HCT116 (cell line): ENCODE data around the gene RAD18. TPM values are rescaled to one million over a fixed set of nuclear protein-coding genes. Genes with fewer than 3 reads are reported as not detected.

Experiments used
- ATAC-seq: fragments of 200-7000 bp; cut with Tn5 transposase; 2 replicates; pipeline ENCODE4 v1.9.1; 2020; ENCODE audit warnings: mild to moderate bottlenecking, moderate library complexity
- BruUV-seq: library from RNA; stranded (reverse); fragments of 400-500 nt; replicated peaks from 2 replicates; lab custom pipeline; 2021; lab: Mats Ljungman, UMichigan
- CTCF ChIA-PET: fragments of 300-600 bp; sonication (Branson Sonifier 250); formaldehyde crosslinking; loops from one replicate; lab custom pipeline; 2021; ENCODE audit warnings: antibody characterized with exemption; lab: Charles Lee
- POLR2A ChIA-PET: fragments of 300-600, 350-600 bp; sonication (Branson Sonifier 250); formaldehyde crosslinking; loops from one replicate; lab custom pipeline; 2021; ENCODE audit warnings: antibody characterized with exemption; lab: Charles Lee
- RAD21 ChIA-PET, 2 experiments: fragments of 300-600 bp; sonication (Branson Sonifier 250); formaldehyde crosslinking; loops; one replicate each; lab custom pipeline; 2023; ENCODE audit warnings: low total read pairs in 2 of 2; ENCODE audit not compliant: uncharacterized antibody in 2 of 2, unreplicated experiment in 2 of 2, low non-redundant PET in 1 of 2; lab: Charles Lee
- DNase-seq: peaks from one replicate; pipeline ENCODE4 v3.0.0-alpha.2; 2010; ENCODE audit warnings: low read depth, low spot score
- H2AFZ ChIP-seq: fragments of 200-600 bp; shearing (Covaris generic), sonication (generic); 2 replicates; pipeline ENCODE4 v1.6.1; 2017; ENCODE audit warnings: low read depth, mixed run types, mixed read lengths, antibody characterized with exemption, low read length; ENCODE audit not compliant: poor library complexity, severe bottlenecking
- H3K27ac ChIP-seq: 2 replicates; pipeline ENCODE4 v1.5.1; 2012; ENCODE audit warnings: low read depth, low read length
- H3K27me3 ChIP-seq: fragments of 200-600 bp; sonication (generic); 2 replicates; pipeline ENCODE4 v1.6.1; 2016; ENCODE audit warnings: mixed run types, low read length, mixed read lengths; ENCODE audit not compliant: insufficient read depth
- H3K36me3 ChIP-seq, 2 experiments: fragments of 200-500 bp in 1 of 2; fragments of 200-600 bp in 1 of 2; sonication (Bioruptor generic) in 1 of 2; sonication (generic) in 1 of 2; 2 replicates each; pipeline versions ENCODE4 v1.5.1 to v1.6.1; 2014 to 2016; ENCODE audit warnings: low read length in 2 of 2, inconsistent platforms in 1 of 2, mixed read lengths in 1 of 2, mixed run types in 1 of 2; ENCODE audit not compliant: insufficient read depth in 2 of 2, control insufficient read depth in 1 of 2
- H3K4me1 ChIP-seq, 2 experiments: fragments of 200-600 bp in 1 of 2; sonication (generic) in 1 of 2; 2 replicates each; pipeline versions ENCODE4 v1.5.1 to v1.6.1; 2012 to 2017; ENCODE audit warnings: low read length in 2 of 2, inconsistent platforms in 1 of 2, mild to moderate bottlenecking in 1 of 2, mixed read lengths in 1 of 2, mixed run types in 1 of 2, moderate library complexity in 1 of 2; ENCODE audit not compliant: insufficient read depth in 2 of 2, control insufficient read depth in 1 of 2
- H3K4me2 ChIP-seq: fragments of 200-600 bp; sonication (generic); 2 replicates; pipeline ENCODE4 v1.6.1; 2017; ENCODE audit warnings: mixed run types, low read length, mixed read lengths
- H3K4me3 ChIP-seq, 2 experiments: fragments of 200-600 bp in 1 of 2; sonication (generic) in 1 of 2; replicated peaks in 1 of 2; 2 replicates each; pipeline ENCODE4 v1.5.1; 2011 to 2016; ENCODE audit warnings: low read length in 2 of 2, control low read depth in 1 of 2, low read depth in 1 of 2, mild to moderate bottlenecking in 1 of 2, mixed read lengths in 1 of 2, mixed run types in 1 of 2
- H3K79me2 ChIP-seq: fragments of 200-600 bp; sonication (generic); 2 replicates; pipeline ENCODE4 v1.6.1; 2017; ENCODE audit warnings: mild to moderate bottlenecking, mixed run types, low read length, moderate library complexity, mixed read lengths; ENCODE audit not compliant: insufficient read depth
- H3K9ac ChIP-seq: fragments of 200-600 bp; sonication (generic); 2 replicates; pipeline ENCODE4 v1.6.1; 2016; ENCODE audit warnings: low read length, mixed read lengths
- H3K9me2 ChIP-seq: fragments of 200-600 bp; sonication (generic), shearing (Covaris generic); 2 replicates; pipeline ENCODE4 v1.6.1; 2017; ENCODE audit warnings: mixed run types, mild to moderate bottlenecking, moderate library complexity; ENCODE audit not compliant: insufficient read depth
- H3K9me3 ChIP-seq, 2 experiments: fragments of 200-500 bp in 1 of 2; fragments of 200-600 bp in 1 of 2; sonication (Bioruptor generic) in 1 of 2; sonication (generic) in 1 of 2; 2 replicates each; pipeline ENCODE4 v1.6.1; 2014 to 2017; ENCODE audit warnings: low read length in 2 of 2, mixed read lengths in 2 of 2, inconsistent platforms in 1 of 2, low read depth in 1 of 2, mild to moderate bottlenecking in 1 of 2, mixed run types in 1 of 2, moderate library complexity in 1 of 2; ENCODE audit not compliant: control insufficient read depth in 1 of 2, insufficient read depth in 1 of 2
- H4K20me1 ChIP-seq: fragments of 200-600 bp; sonication (generic), shearing (Covaris generic); 2 replicates; pipeline ENCODE4 v1.6.1; 2017; ENCODE audit warnings: mixed run types, mild to moderate bottlenecking, moderate library complexity; ENCODE audit not compliant: insufficient read depth
- EGR1 ChIP-seq: IDR thresholded peaks from 2 replicates; pipeline ENCODE4 v1.6.1; 2012; ENCODE audit warnings: low read depth
- ELF1 ChIP-seq: IDR thresholded peaks from 2 replicates; pipeline ENCODE4 v1.6.1; 2012; ENCODE audit warnings: low read depth, borderline replicate concordance
- JUND ChIP-seq: IDR thresholded peaks from 2 replicates; pipeline ENCODE4 v1.6.1; 2012
- MAX ChIP-seq: IDR thresholded peaks from 2 replicates; pipeline ENCODE4 v1.6.1; 2012
- POLR2A ChIP-seq: IDR thresholded peaks from 2 replicates; pipeline ENCODE4 v1.7.0; 2011; ENCODE audit warnings: borderline replicate concordance; ENCODE audit not compliant: insufficient read depth, insufficient read length; ENCODE audit errors: extremely low read depth
- POLR2AphosphoS5 ChIP-seq: IDR thresholded peaks from 2 replicates; pipeline ENCODE4 v1.6.1; 2011; ENCODE audit warnings: mild to moderate bottlenecking, low read depth, low read length, moderate library complexity
- RAD21 ChIP-seq: IDR thresholded peaks from 2 replicates; pipeline ENCODE4 v1.6.1; 2012; ENCODE audit warnings: low read depth, mild to moderate bottlenecking
- SIN3A ChIP-seq: IDR thresholded peaks from 2 replicates; pipeline ENCODE4 v1.6.1; 2012; ENCODE audit warnings: low read depth
- TCF7L2 ChIP-seq: IDR thresholded peaks from 2 replicates; pipeline ENCODE4 v1.7.0; 2011; ENCODE audit warnings: borderline replicate concordance, inconsistent platforms; ENCODE audit not compliant: insufficient read depth, insufficient read length; ENCODE audit errors: extremely low read depth
- YY1 ChIP-seq: IDR thresholded peaks from 2 replicates; pipeline ENCODE4 v1.6.1; 2011; ENCODE audit warnings: low read length, low read depth, moderate library complexity, mild to moderate bottlenecking; ENCODE audit not compliant: insufficient replicate concordance; ENCODE audit errors: extremely low read depth
- ZNF274 ChIP-seq: fragments of 200-500 bp; sonication (Bioruptor generic); IDR thresholded peaks from 2 replicates; pipeline ENCODE4 v1.6.1; 2014; ENCODE audit warnings: mild to moderate bottlenecking, low read depth, low read length, inconsistent platforms
- intact Hi-C: fragments of 100-400 bp; cut with micrococcal nuclease; formaldehyde crosslinking; loops from 2 replicates; pipeline ENCODE4 v1.10.0; 2022
- total RNA-seq: library from RNA; stranded (reverse); gene quantifications from one replicate; pipeline ENCODE4 v1.2.1, GENCODE V29; 2021; ENCODE audit not compliant: unreplicated experiment
- TF ChIP-seq, protein P1 (sequence below): IDR thresholded peaks from 2 replicates; pipeline ENCODE4 v1.6.1; 2012
- TF ChIP-seq, protein P2 (sequence below): IDR thresholded peaks from 2 replicates; pipeline ENCODE4 v1.6.1; 2011; ENCODE audit warnings: mild to moderate bottlenecking, low read length, moderate library complexity; ENCODE audit not compliant: insufficient replicate concordance; ENCODE audit errors: extremely low read depth

Gene RAD18
- total RNA-seq, 1 experiment from 2014 or later: 28.7 TPM

DNA sequence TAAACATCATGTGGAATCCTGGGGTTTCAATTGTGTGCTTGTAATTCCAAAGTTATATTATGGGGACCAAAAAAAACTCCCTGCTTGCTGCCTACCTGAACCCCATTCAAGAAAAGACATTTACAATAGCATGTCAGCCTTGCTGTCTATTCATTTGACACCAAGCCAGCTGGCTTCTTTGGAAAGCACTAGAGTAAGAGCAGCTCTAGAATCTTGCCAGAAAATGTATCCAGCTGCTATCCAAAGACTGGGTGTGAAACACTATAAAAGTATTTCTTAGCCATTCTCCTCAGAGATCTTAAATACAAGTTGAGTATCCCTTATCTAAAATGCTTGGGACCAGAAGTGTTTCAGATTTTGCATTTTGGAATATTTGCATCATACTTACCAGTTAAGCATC, 87.4 kb downstream of the RAD18 start:
- Histone ChIP-seq H3K27me3 (no peaks in the 10 kb centered on the region), H3K4me3 (no peak overlapping the region), H2AFZ (no peak overlapping the region), H3K36me3 (peaks cover 0 to 8% of the 10 kb centered on the region in 2 experiments; a peak in 1 of 4 replicates), H3K4me2 (no peak overlapping the region), H3K9me3 (no peaks in the 10 kb centered on the region)
- intact Hi-C loops: no loop called here
- ATAC-seq: no peak
- TF ChIP-seq POLR2AphosphoS5: no peak
- TF ChIP-seq EGR1: no peak
- TF ChIP-seq SIN3A: no peak
- no peak for TF ChIP-seq YY1
- TF ChIP-seq, protein P1, sequence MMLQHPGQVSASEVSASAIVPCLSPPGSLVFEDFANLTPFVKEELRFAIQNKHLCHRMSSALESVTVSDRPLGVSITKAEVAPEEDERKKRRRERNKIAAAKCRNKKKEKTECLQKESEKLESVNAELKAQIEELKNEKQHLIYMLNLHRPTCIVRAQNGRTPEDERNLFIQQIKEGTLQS: no peak
- TF ChIP-seq, protein P2, sequence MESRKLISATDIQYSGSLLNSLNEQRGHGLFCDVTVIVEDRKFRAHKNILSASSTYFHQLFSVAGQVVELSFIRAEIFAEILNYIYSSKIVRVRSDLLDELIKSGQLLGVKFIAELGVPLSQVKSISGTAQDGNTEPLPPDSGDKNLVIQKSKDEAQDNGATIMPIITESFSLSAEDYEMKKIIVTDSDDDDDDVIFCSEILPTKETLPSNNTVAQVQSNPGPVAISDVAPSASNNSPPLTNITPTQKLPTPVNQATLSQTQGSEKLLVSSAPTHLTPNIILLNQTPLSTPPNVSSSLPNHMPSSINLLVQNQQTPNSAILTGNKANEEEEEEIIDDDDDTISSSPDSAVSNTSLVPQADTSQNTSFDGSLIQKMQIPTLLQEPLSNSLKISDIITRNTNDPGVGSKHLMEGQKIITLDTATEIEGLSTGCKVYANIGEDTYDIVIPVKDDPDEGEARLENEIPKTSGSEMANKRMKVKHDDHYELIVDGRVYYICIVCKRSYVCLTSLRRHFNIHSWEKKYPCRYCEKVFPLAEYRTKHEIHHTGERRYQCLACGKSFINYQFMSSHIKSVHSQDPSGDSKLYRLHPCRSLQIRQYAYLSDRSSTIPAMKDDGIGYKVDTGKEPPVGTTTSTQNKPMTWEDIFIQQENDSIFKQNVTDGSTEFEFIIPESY: no peak
- TF ChIP-seq RAD21: no peak
- no peak for TF ChIP-seq ZNF274
- no peak for TF ChIP-seq TCF7L2
- TF ChIP-seq ELF1: no peak
- no peak for TF ChIP-seq POLR2A
- TF ChIP-seq MAX: no peak
- TF ChIP-seq JUND: no peak
- TF ChIP-seq, all 23 proteins: peak for 0
- no peak for DNase-seq
- no peak overlapping the region for H3K27ac ChIP-seq
- H4K20me1 ChIP-seq: no peaks in the 10 kb centered on the region
- H3K9ac ChIP-seq: no peak overlapping the region
- CTCF ChIA-PET: no interaction called here
- POLR2A ChIA-PET: no interaction called here
- no peaks in the 10 kb centered on the region for H3K9me2 ChIP-seq
- H3K4me1 ChIP-seq: peaks cover 0 to under 1% of the 10 kb centered on the region in 2 experiments; a peak in 1 of 4 replicates
- no TSS peak for BruUV-seq
- H3K79me2 ChIP-seq: no peaks in the 10 kb centered on the region
- RAD21 ChIA-PET: no interaction called here
